Right forelimb (tissue), 1 donor: ENCODE results near the gene PRSS33.

ENCODE experiments used
- DNase-seq: peaks from one replicate; pipeline ENCODE4 v3.0.0-alpha.2; 2018

Gene PRSS33

DNA sequence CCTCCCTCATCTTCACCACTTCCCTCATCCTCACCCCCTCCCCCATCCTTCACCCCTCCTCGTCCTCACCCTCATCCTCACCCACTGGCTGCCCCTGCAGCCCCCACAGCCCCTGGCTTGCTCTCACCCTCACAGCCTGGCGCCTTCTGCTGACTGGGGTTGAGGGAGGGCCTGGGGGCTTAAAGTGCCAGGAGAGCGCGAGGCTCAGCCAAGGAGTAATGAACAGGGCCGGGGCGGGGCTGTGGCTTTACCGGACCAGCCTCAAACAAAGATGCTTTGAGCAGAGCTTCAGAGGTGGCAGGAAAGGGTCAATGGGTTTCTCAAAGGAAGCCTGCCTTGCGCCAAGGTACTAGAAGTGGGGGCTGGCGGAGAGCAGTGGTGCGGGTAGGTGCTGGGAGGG, at the start of gene PRSS33:
PRSS33 (minus strand) TSS at position 155 of the 400 bp plus-strand sequence. CDS start 1,013 bp downstream, outside the sequence.
- peak; percentile 41 for DNase-seq

- no peak for DNase-seq
Measured at GRCh38 chr16:2836646-2837508, 49.5 kb upstream of the PRSS33 start.

DNA sequence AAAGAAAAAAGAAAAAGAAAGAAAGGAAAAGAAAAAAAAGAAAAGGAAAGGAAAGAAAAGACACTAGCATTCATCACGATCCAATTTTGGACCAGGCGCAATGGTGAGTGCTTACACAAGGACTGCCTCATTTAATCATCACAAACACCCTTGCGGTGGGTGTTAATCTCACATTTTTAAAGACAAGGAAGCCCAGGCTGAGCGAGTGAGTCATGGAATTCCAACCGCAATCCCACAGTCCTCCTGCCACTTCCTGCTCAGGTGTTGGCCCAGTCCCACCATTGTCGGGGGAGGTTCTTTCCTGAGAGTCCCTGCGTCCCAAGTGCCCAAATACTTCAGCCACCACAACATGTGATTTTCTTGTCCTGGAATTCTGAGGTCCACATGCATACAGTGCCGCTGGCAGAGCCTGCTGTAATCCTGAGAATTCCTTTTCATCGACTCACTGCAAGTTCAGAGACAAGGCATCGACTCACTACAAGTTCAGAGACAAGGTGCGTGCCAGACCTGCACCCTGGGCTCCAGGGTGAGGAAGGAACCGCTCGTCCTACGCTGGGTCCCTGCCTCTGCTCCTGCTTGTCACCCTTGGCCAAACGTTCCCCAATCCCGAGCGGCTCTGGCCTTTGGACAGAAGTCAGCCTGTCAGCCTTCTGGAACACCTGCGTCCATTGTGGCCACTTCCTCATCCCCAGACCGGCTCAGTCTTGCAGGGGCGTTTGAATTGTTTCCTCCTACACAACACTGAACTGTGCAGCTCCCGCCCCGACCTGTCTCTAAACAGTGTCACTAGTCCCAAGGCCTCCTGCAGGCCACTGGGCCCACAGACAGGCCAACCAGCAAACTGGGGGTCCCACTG, 48.5 kb upstream of the PRSS33 start:
- no peak for DNase-seq

DNA sequence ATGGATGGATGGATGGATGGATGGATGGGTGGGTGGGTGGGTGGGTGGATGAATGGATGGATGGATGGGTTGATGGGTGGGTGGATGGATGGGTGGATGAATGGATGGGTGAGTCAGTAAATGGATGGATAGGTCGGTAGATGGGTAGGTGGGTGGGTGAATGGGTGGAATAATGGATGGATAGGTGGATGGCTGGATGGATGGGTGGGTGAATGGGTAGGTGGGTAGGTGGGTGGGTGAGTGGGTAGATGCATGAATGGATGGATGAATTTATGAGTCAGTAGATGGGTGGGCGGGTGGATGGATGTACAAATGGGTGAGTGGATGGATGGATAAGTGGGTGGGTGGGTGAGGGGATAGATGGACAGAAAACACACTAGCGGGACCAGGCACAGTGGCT, 47.6 kb upstream of the PRSS33 start:
- no peak for DNase-seq

DNA sequence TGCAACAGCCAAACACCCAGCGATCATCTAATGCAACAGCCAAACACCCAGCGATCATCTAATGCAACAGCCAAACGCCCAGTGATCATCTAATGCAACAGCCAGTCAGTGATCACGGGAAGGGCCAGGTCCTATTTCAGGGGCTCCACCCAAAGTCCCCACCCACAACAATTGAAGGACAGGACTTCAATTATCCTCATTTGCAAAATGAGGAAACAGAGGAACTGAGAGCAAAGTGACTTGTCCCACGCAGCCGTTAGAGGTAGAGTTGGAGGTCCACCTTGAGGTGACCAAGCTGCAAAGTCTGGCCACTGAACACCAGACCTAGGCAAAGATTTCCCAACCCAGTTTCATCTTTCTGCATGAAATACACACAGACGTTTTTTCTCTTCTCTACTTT, 46.4 kb upstream of the PRSS33 start:
- DNase-seq, result no peak

DNA sequence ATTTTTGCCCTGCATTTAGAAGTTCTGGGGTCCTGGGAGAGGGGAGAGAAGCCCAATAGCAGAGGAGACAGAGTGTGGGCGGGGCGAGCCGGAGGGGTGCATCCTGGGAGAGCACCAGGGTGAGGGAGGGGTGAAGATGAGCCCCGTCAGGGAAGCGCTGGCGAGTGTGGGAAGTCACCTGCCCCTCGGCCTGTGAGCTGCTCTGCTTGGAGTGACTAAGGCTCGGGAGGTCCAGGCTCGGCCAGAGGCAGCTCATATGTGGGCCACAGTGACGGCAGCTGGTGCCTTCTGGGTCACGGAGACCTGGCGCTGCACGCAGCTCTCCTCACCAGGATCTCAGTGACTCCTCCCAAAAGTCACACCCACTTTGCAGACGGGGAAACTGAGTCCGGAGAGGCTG, 43.8 kb upstream of the PRSS33 start:
- no peak for DNase-seq

- no peak for DNase-seq
Measured at GRCh38 chr16:2830355-2830695, 43.0 kb upstream of the PRSS33 start.

DNA sequence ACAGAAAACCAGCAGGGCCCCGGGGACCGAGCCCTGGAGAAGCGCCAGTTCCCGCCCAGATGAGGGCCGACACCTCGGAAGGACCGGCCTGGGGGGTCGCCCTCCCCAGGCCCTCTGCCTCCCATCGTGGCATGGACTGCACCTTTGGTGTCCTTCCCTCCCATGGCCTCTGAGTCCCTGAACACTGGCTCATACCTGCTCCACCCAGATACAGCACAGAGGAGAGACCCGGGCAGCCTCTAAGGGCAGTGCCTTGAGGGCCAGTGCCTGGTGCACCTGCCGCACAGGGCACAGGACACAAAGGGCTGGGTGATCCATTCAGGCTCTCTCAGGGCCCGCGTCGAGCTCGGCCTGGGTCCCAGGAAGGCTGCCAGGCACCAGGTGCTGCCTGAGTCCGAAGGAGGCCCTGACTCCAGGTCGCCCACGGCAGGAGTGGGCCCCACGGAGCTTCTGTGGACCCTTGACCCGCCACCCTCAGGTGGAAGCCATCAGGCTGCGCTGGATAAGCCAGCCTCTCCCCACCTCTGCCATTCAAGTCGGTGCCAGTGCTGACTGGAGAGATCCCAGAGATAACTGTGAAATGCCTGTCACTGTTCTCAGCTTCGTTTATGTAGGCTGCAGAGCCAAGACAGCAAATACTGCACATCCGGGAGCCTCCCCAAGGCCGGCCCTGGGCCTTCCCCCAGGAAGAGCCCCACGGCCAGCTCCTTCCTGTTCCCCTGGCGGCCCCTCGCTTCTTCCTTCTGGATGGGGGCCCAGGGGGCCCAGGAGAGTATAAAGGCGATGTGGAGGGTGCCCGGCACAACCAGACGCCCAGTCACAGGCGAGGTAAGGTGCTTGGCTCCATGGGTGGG, 42.4 kb upstream of the PRSS33 start, which contains the start of gene ZG16B:
ZG16B (plus strand) TSS at position 803 of the 854 bp plus-strand sequence. CDS start 139 bp downstream, outside the sequence.
- DNase-seq, result no peak

DNA sequence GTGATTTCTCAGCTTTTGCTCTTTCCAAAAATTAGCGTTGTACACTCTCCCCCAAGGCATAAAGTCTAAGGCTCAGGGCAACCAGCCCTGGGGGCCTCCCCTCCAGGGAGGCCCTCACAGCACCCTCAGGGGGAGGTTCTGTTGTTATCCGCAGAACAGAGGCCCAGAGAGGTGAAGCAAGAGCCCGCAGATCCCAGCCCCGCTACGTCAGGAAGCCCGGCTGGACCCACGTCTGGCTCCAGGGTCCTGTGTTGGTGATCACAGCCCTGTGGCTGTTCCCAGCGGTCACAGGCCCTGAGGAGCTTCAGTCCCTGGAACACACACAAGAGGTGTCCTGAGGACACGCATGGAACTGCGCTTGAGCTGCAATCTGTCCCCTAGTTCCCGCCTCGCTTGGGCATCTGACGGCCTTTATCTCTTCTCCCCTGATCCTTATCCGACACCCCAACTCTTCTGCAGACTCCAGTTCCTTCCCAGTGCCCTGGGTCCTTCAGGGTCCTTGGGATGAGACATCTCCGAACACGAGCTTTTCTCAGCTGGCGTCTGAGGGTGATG, 41.6 kb upstream of the PRSS33 start:
- no peak for DNase-seq

- no peak for DNase-seq
Measured at GRCh38 chr16:2828521-2828840, 41.1 kb upstream of the PRSS33 start.

GRCh38 chr16:2827831-2828520, 40.6 kb upstream of the PRSS33 start:
- no peak for DNase-seq

DNA sequence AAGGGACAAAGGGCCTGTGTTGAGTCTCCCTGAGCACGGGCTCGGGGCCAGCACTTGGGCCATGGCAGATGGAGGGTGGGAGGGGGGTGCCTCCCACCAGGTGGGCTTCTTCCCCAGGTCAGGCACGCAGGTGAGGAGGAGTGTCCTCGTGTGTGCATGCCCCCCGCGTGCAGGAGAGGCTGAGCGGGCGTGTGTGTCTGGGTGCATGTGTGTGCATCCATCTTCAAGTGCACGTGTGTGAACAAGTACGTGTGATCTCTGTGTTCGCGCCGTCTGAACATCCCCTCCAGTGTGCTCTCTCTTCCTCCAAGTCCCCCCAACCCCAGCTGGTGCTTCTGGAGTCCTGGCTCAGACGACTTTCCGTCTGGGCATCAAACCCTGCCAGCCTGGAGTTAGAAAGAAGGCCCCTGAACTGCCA, 40.0 kb upstream of the PRSS33 start:
- DNase-seq, result no peak

DNA sequence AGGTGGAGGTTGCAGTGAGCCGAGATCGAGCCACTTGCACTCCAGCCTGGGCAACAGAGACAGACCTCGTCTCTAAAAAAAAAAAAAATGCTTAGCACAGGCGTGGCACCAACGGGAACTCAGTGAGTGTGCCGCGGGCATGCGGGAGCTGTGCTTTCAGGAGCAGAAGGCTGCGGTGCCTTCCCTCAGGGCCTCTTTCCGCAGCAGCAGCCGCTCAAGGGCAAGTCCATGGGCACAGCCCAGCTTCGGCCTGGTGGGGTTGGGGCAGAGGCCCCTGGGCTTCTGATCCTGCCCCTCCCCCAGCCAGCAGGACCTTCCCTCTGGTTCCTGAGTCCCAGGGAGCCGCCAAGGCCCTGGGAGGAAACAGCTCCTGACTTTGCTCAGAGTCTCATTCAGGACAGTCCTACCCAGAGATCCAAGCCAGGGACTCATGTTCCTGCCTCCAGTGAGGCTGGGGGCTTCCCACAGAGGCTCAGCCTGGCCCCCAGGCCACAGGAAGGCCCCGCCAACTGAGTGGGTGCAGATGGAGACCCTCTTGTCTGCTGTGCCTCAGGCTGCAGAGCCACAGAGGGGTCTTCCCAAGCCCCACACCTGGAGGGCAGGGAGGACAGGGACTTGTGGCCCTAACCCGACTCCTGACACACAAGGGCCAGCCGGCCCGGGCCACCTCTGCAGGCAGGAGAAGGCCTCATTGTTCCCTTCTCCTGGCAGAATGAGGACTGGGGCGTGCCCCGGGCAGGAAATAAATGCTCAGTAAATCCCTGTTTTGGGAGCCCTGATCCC, 39.4 kb upstream of the PRSS33 start:
- no peak for DNase-seq

DNA sequence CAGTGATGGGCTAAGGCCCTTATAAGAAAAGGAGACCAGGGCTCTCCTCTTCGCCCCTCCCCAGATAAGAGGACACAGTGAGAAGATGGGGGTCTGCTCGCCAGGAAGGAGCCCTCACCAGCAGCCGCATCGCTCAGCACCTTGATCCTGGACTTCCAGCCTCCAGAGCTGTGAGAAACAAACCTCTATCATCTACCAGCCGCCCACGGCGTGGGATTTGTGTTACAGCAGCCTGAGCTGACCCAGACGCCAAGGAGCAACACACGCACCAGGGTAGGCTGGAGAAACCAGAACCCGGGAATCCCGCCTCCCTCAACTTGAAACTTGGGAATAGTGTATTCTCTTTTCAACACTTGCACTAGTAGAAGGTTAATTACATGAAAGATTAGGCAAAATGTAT, 38.5 kb upstream of the PRSS33 start:
- peak; percentile 13 for DNase-seq

- DNase-seq, result peak; percentile 6
Measured at GRCh38 chr16:2825049-2825742, 37.8 kb upstream of the PRSS33 start.

- DNase-seq, result no peak
Measured at GRCh38 chr16:2824626-2825025, 37.3 kb upstream of the PRSS33 start.

GRCh38 chr16:2822496-2822895, 35.1 kb upstream of the PRSS33 start:
- no peak for DNase-seq

- no peak for DNase-seq
Measured at GRCh38 chr16:2822158-2822495, 34.8 kb upstream of the PRSS33 start.

DNA sequence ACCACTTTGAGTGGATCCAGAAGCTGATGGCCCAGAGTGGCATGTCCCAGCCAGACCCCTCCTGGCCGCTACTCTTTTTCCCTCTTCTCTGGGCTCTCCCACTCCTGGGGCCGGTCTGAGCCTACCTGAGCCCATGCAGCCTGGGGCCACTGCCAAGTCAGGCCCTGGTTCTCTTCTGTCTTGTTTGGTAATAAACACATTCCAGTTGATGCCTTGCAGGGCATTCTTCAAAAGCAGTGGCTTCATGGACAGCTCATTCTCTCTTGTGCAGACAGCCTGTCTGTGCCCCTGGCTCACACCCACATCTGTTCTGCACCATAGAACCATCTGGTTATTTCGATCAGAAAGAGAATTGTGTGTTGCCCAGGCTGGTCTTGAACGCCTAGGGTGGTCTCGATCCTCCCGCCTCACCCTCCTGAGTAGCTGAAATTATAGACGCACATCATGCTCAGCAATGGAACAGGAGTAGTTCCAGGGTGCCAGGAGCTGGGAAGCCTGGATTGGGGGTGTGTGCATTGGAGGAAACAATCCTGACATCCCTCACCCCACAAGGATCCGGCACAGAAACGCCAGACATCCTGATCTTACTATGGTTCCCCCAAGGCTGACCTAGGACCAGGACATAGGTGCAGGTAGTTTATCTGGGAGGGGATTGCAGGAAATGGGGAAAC, 34.3 kb upstream of the PRSS33 start:
- DNase-seq, result peak; percentile 23

DNA sequence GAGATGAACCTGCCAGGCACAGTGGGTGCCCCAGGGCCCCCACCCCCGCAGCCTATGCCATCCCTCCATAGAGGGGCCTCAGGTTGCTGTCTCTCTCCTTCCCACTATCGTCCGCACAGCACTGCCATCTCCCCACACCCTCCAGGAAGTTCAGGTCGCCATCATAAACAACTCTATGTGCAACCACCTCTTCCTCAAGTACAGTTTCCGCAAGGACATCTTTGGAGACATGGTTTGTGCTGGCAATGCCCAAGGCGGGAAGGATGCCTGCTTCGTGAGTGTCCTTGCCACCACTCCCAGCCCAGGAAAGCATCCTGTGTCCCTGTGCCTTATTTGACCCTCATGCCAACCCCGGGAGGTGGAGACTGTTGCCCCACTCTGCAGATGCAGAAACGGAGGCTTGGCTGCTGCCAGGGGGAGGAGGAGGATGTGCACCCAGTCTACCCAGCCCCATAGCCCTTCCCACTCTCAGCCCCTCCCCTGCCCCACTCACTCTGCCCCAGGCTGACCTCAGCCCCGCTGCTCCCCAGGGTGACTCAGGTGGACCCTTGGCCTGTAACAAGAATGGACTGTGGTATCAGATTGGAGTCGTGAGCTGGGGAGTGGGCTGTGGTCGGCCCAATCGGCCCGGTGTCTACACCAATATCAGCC, 33.6 kb upstream of the PRSS33 start:
- no peak for DNase-seq
